Loucy (cell line): ENCODE results near the gene RNF166.

ENCODE experiments used
- H2AFZ ChIP-seq: fragments of 200-600 bp; sonication (generic); 2 replicates; pipeline ENCODE4 v1.6.0; 2016; ENCODE audit warnings: antibody characterized with exemption, mild to moderate bottlenecking, low read length, moderate library complexity
- H3F3A ChIP-seq: fragments of 200-600 bp; 2 replicates; pipeline ENCODE4 v1.6.0; 2016; ENCODE audit warnings: antibody characterized with exemption, low read depth, mild to moderate bottlenecking
- H3K27me3 ChIP-seq: fragments of 200-600 bp; sonication (generic); 2 replicates; pipeline ENCODE4 v1.6.1; 2014; ENCODE audit warnings: low read length, mild to moderate bottlenecking; ENCODE audit not compliant: insufficient read depth, poor library complexity, severe bottlenecking
- H3K36me3 ChIP-seq: fragments of 200-600 bp; sonication (generic); 2 replicates; pipeline ENCODE4 v1.6.1; 2016; ENCODE audit warnings: low read length; ENCODE audit not compliant: insufficient read depth
- H3K4me1 ChIP-seq: fragments of 200-600 bp; sonication (generic); 2 replicates; pipeline ENCODE4 v1.5.1; 2014; ENCODE audit warnings: low read length, mild to moderate bottlenecking; ENCODE audit not compliant: insufficient read depth, poor library complexity, severe bottlenecking
- H3K4me2 ChIP-seq: fragments of 200-600 bp; sonication (generic); 2 replicates; pipeline ENCODE4 v1.6.0; 2014; ENCODE audit warnings: antibody characterized with exemption, low read length, low read depth, mild to moderate bottlenecking; ENCODE audit not compliant: poor library complexity, severe bottlenecking
- H3K4me3 ChIP-seq: fragments of 200-600 bp; sonication (generic); 2 replicates; pipeline ENCODE4 v1.5.1; 2014; ENCODE audit warnings: low read length, mild to moderate bottlenecking, mixed read lengths; ENCODE audit not compliant: poor library complexity, severe bottlenecking
- H3K79me2 ChIP-seq: fragments of 200-600 bp; sonication (generic); 2 replicates; pipeline ENCODE4 v1.6.1; 2014; ENCODE audit warnings: low read length; ENCODE audit not compliant: insufficient read depth
- H3K9ac ChIP-seq: fragments of 200-600 bp; sonication (generic); 2 replicates; pipeline ENCODE4 v1.6.0; 2014; ENCODE audit warnings: mild to moderate bottlenecking, low read depth, low read length, moderate library complexity; ENCODE audit not compliant: poor library complexity, severe bottlenecking
- H3K9me2 ChIP-seq: fragments of 200-600 bp; sonication (generic); replicated peaks from 2 replicates; pipeline ENCODE4 v1.6.1; 2016; ENCODE audit warnings: low read depth, low read length, mixed read lengths
- H3K9me3 ChIP-seq: fragments of 200-600 bp; sonication (generic); 2 replicates; pipeline ENCODE4 v1.6.1; 2014; ENCODE audit warnings: mild to moderate bottlenecking, antibody characterized with exemption, low read length, low read depth; ENCODE audit not compliant: insufficient read depth
- H4K20me1 ChIP-seq: fragments of 200-600 bp; sonication (generic); 2 replicates; pipeline ENCODE4 v1.6.0; 2014; ENCODE audit warnings: antibody characterized with exemption, low read length, mild to moderate bottlenecking; ENCODE audit not compliant: insufficient read depth, poor library complexity, severe bottlenecking
- EZH2phosphoT487 ChIP-seq: fragments of 200-600 bp; IDR thresholded peaks from 2 replicates; pipeline ENCODE4 v1.6.1; 2018; ENCODE audit warnings: antibody characterized with exemption, mild to moderate bottlenecking, moderate library complexity, borderline replicate concordance
- TF ChIP-seq, protein P1 (sequence below): fragments of 200-600 bp; sonication (generic); conservative IDR thresholded peaks from 2 replicates; pipeline ENCODE4 v1.5.1; 2014; ENCODE audit warnings: mild to moderate bottlenecking, antibody characterized with exemption, low read length

The RNF166 gene

GRCh38 chr16:88694221-88695087 is 11.8 kb downstream of the RNF166 start:
- Histone ChIP-seq H4K20me1 (no peaks in the 10 kb centered on the region), H3K27me3 (no peaks in the 10 kb centered on the region), H3K4me2 (no peak overlapping the region), H3K9ac (no peak overlapping the region), H3K9me3 (no peaks in the 10 kb centered on the region), H3F3A (no peaks in the 10 kb centered on the region), H3K9me2 (no peaks in the 10 kb centered on the region), H3K36me3 (no peaks in the 10 kb centered on the region), H3K79me2 (no peaks in the 10 kb centered on the region), H2AFZ (no peak overlapping the region), H3K4me3 (no peak overlapping the region), H3K4me1 (no peaks in the 10 kb centered on the region)
- TF ChIP-seq, protein P1, sequence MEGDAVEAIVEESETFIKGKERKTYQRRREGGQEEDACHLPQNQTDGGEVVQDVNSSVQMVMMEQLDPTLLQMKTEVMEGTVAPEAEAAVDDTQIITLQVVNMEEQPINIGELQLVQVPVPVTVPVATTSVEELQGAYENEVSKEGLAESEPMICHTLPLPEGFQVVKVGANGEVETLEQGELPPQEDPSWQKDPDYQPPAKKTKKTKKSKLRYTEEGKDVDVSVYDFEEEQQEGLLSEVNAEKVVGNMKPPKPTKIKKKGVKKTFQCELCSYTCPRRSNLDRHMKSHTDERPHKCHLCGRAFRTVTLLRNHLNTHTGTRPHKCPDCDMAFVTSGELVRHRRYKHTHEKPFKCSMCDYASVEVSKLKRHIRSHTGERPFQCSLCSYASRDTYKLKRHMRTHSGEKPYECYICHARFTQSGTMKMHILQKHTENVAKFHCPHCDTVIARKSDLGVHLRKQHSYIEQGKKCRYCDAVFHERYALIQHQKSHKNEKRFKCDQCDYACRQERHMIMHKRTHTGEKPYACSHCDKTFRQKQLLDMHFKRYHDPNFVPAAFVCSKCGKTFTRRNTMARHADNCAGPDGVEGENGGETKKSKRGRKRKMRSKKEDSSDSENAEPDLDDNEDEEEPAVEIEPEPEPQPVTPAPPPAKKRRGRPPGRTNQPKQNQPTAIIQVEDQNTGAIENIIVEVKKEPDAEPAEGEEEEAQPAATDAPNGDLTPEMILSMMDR: no peak
- no peak for TF ChIP-seq EZH2phosphoT487

DNA sequence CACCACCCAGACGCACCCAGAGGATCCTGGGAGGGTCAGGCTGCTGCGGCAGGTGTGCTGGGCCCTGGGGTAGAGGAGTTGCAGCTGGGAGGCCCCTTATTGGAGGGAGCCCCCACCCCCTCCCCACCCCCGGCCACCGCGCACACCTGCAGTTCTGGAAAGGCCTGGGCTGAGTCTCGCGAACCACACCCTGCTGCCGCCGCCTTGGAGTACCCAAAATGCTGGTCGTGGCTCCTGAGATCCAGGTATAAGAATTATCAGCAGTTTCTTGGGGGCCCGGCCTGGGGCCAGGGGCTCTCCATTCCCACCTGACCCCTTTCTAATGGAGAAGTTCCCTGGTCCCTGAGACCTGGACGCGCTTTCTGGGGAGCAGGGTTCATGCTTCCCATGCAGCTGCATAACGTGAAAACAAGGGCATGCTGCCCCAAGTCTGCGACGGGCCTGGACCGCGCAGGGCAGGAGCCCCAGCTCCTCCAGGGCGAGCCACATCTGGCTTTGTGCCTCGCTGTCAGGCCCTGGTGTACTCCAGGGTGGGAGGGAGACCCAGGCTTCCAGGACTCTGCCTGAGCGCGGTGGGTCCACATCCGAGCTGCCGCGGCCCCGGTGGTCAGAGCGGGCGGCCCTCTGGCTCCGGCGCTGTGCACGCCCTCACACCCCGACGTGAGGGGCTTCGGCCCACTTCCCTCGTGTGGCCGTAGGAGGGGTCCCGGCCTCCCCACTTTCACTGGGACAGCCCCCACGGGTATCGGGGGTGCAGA is 12.6 kb downstream of the RNF166 start:
- H2AFZ ChIP-seq: no peak overlapping the region
- H3K4me1 ChIP-seq: no peaks in the 10 kb centered on the region
- H3K4me2 ChIP-seq: no peak overlapping the region
- H3K27me3 ChIP-seq: no peaks in the 10 kb centered on the region
- H3K9ac ChIP-seq: no peak overlapping the region
- no peaks in the 10 kb centered on the region for H3K79me2 ChIP-seq
- no peaks in the 10 kb centered on the region for H3K36me3 ChIP-seq
- H3F3A ChIP-seq: no peaks in the 10 kb centered on the region
- H4K20me1 ChIP-seq: no peaks in the 10 kb centered on the region
- H3K4me3 ChIP-seq: no peak overlapping the region
- no peaks in the 10 kb centered on the region for H3K9me3 ChIP-seq
- TF ChIP-seq, protein P1: no peak
- no peak for TF ChIP-seq EZH2phosphoT487
- no peaks in the 10 kb centered on the region for H3K9me2 ChIP-seq

DNA sequence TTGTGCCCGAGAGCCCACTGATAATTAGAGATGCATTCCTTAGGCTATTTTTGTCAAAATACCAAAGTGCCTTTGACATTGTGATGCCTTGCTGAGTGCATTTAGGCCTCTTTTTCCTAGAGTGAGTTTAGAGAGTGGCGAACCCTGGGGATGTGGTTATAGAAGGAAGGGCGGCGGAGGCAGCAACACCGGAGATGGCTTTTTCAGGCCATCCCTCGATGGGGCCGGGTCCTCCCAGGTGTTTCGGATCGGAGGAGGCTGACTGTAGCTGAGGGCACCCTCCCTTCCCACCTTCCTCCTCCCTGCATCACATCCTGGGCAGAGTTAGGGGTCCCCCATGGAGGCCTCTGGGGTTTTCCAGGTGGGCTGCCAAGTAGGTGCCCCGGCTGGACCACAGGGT is 13.3 kb downstream of the RNF166 start:
- Histone ChIP-seq H3K4me2 (no peak overlapping the region), H3K9me3 (no peaks in the 10 kb centered on the region), H3K79me2 (no peaks in the 10 kb centered on the region), H3K36me3 (no peaks in the 10 kb centered on the region), H2AFZ (no peak overlapping the region), H3K4me1 (no peaks in the 10 kb centered on the region), H3F3A (no peaks in the 10 kb centered on the region), H3K9me2 (no peaks in the 10 kb centered on the region), H3K4me3 (no peak overlapping the region), H4K20me1 (no peaks in the 10 kb centered on the region), H3K27me3 (no peaks in the 10 kb centered on the region), H3K9ac (no peak overlapping the region)
- TF ChIP-seq, protein P1: no peak
- TF ChIP-seq EZH2phosphoT487: no peak
